CD4-positive, alpha-beta T cell treated with Interleukin-21 for 1 hour (primary cell): ENCODE results near the gene PRR30.
A peak's percentile ranks its signal among the peaks of the same experiment; 100 is the strongest.

Experiments
- DNase-seq: peaks from one replicate; pipeline ENCODE4 v3.0.0-alpha.2; 2020

Gene PRR30

GRCh38 chr2:27152796-27153464 lies 13.7 kb upstream of the PRR30 start:
- DNase-seq = no peak

- DNase-seq = no peak
Observed at GRCh38 chr2:27152102-27152795, 13.0 kb upstream of the PRR30 start.

GRCh38 chr2:27150639-27151230 lies 11.5 kb upstream of the PRR30 start:
- no peak for DNase-seq

GRCh38 chr2:27149570-27150405 lies 10.6 kb upstream of the PRR30 start:
- no peak for DNase-seq

GRCh38 chr2:27148801-27149439 lies 9.7 kb upstream of the PRR30 start, which contains the start of gene TCF23:
TCF23 (plus strand) TSS chr2:27149004; CDS start chr2:27149134, 130 bp downstream.
- DNase-seq = no peak

GRCh38 chr2:27147935-27148334 lies 8.7 kb upstream of the PRR30 start:
- no peak for DNase-seq

GRCh38 chr2:27145682-27146081 lies 6.5 kb upstream of the PRR30 start:
- DNase-seq = no peak

GRCh38 chr2:27143285-27143684 lies 4.1 kb upstream of the PRR30 start:
- DNase-seq = no peak

GRCh38 chr2:27138111-27138510 lies 1.1 kb downstream of the PRR30 start:
- DNase-seq = no peak

- DNase-seq = no peak
Observed at GRCh38 chr2:27137322-27137935, 1.8 kb downstream of the PRR30 start.

- DNase-seq = no peak
Observed at GRCh38 chr2:27136751-27137150, 2.5 kb downstream of the PRR30 start.

GRCh38 chr2:27135478-27135955 lies 3.7 kb downstream of the PRR30 start:
- no peak for DNase-seq

GRCh38 chr2:27134781-27135477 lies 4.3 kb downstream of the PRR30 start:
- no peak for DNase-seq

GRCh38 chr2:27133905-27134780 lies 5.1 kb downstream of the PRR30 start, which contains the start of gene PREB:
PREB (minus strand) TSS chr2:27134636; CDS start chr2:27134421, 215 bp downstream.
- DNase-seq = peak; percentile 98

- no peak for DNase-seq
Observed at GRCh38 chr2:27133195-27133875, 5.9 kb downstream of the PRR30 start.

GRCh38 chr2:27131429-27131828 lies 7.8 kb downstream of the PRR30 start:
- DNase-seq = no peak

GRCh38 chr2:27130396-27130795 lies 8.8 kb downstream of the PRR30 start:
- no peak for DNase-seq

GRCh38 chr2:27128668-27129571 lies 10.3 kb downstream of the PRR30 start:
- no peak for DNase-seq
